Calu3 (cell line): ENCODE data around the gene FAM193A. TPM values are rescaled to one million over a fixed set of nuclear protein-coding genes. Genes with fewer than 3 reads are reported as not detected.
"Not testable (repeated sequence)": the region's sequence is repeated elsewhere in the genome, so short reads cannot be mapped to it uniquely, and the experiment has no call there.

Experiments used
- BruUV-seq: library from RNA; stranded (reverse); fragments of 400-500 nt; replicated peaks from 2 replicates; lab custom pipeline; 2021; lab: Mats Ljungman, UMichigan
- CTCF ChIA-PET: fragments of 300-600 bp; sonication (Branson Sonifier 250); formaldehyde crosslinking; loops from one replicate; lab custom pipeline; 2022; ENCODE audit warnings: antibody characterized with exemption; lab: Charles Lee
- DNase-seq: peaks from one replicate; pipeline ENCODE4 v3.0.0; 2022
- H3K27ac Mint-ChIP-seq: one replicate; pipeline ENCODE4 v1.8.0; 2022; ENCODE audit warnings: mixed read lengths; ENCODE audit not compliant: unreplicated experiment
- H3K27me3 Mint-ChIP-seq: one replicate; pipeline ENCODE4 v1.8.0; 2022; ENCODE audit warnings: mixed read lengths; ENCODE audit not compliant: unreplicated experiment
- H3K36me3 Mint-ChIP-seq: one replicate; pipeline ENCODE4 v1.8.0; 2022; ENCODE audit warnings: mild to moderate bottlenecking, moderate library complexity, mixed read lengths; ENCODE audit not compliant: insufficient read depth, unreplicated experiment
- H3K4me1 Mint-ChIP-seq: one replicate; pipeline ENCODE4 v1.8.0; 2022; ENCODE audit warnings: mild to moderate bottlenecking, low read depth, mixed read lengths; ENCODE audit not compliant: unreplicated experiment
- H3K4me3 Mint-ChIP-seq: one replicate; pipeline ENCODE4 v1.8.0; 2022; ENCODE audit warnings: mild to moderate bottlenecking, low read depth, moderate library complexity, mixed read lengths; ENCODE audit not compliant: unreplicated experiment
- H3K9me3 Mint-ChIP-seq: one replicate; pipeline ENCODE4 v1.8.0; 2022; ENCODE audit warnings: low read depth, mixed read lengths; ENCODE audit not compliant: unreplicated experiment
- CTCF ChIP-seq: fragments of 200-600 bp; IDR thresholded peaks from one replicate; pipeline ENCODE4 v1.8.0; 2022; ENCODE audit warnings: antibody characterized with exemption; ENCODE audit not compliant: unreplicated experiment
- intact Hi-C: fragments of 100-400 bp; cut with micrococcal nuclease; formaldehyde crosslinking; loops from one replicate; pipeline ENCODE4 v1.10.0; 2022; ENCODE audit not compliant: unreplicated experiment
- total RNA-seq: library from RNA; stranded (reverse); gene quantifications from 2 replicates; pipeline ENCODE4 v1.2.3, GENCODE V29; 2022

The FAM193A gene
- total RNA-seq, 1 experiment from 2014 or later = 20.0 TPM

GRCh38 chr4:2630556-2631273 is 94.3 kb downstream of the FAM193A start:
- intact Hi-C loops = no loop called here
- TF ChIP-seq CTCF = no peak
- H3K27me3 Mint-ChIP-seq = no peaks in the 10 kb centered on the region
- no TSS peak for BruUV-seq
- no peak for DNase-seq
- H3K36me3 Mint-ChIP-seq = peaks cover 4% of the 10 kb centered on the region
- no peak overlapping the region for H3K4me3 Mint-ChIP-seq
- CTCF ChIA-PET = no interaction called here
- H3K27ac Mint-ChIP-seq = no peak overlapping the region
- H3K9me3 Mint-ChIP-seq = no peaks in the 10 kb centered on the region
- H3K4me1 Mint-ChIP-seq = no peaks in the 10 kb centered on the region

GRCh38 chr4:2634014-2634413 is 97.6 kb downstream of the FAM193A start:
- Mint-ChIP-seq H3K4me1 (no peaks in the 10 kb centered on the region), H3K27ac (no peak overlapping the region), H3K4me3 (no peak overlapping the region), H3K9me3 (no peaks in the 10 kb centered on the region), H3K27me3 (no peaks in the 10 kb centered on the region), H3K36me3 (no peaks in the 10 kb centered on the region)
- CTCF ChIA-PET = no interaction called here
- TF ChIP-seq CTCF = no peak
- DNase-seq = no peak
- no TSS peak for BruUV-seq
- intact Hi-C loops = no loop called here

GRCh38 chr4:2636331-2636730 is 99.9 kb downstream of the FAM193A start:
- no TSS peak for BruUV-seq
- CTCF ChIA-PET = no interaction called here
- H3K27me3 Mint-ChIP-seq = no peaks in the 10 kb centered on the region
- H3K4me3 Mint-ChIP-seq = no peak overlapping the region
- H3K27ac Mint-ChIP-seq = no peak overlapping the region
- DNase-seq = no peak
- no peak for TF ChIP-seq CTCF
- no peaks in the 10 kb centered on the region for H3K4me1 Mint-ChIP-seq
- intact Hi-C loops = no loop called here
- H3K9me3 Mint-ChIP-seq = no peaks in the 10 kb centered on the region
- no peaks in the 10 kb centered on the region for H3K36me3 Mint-ChIP-seq

- intact Hi-C loops, H3K36me3 Mint-ChIP-seq, H3K9me3 Mint-ChIP-seq, H3K4me1 Mint-ChIP-seq, CTCF ChIA-PET, BruUV-seq, H3K27me3 Mint-ChIP-seq, DNase-seq, H3K4me3 Mint-ChIP-seq, H3K27ac Mint-ChIP-seq: not testable (repeated sequence)
These were observed 100.5 kb downstream of the FAM193A start for GRCh38 chr4:2636994-2637393.

GRCh38 chr4:2637956-2638552 is 101.6 kb downstream of the FAM193A start:
- DNase-seq = no peak
- intact Hi-C loops = no loop called here
- TF ChIP-seq CTCF = no peak
- Mint-ChIP-seq H3K27ac (no peak overlapping the region), H3K4me1 (no peaks in the 10 kb centered on the region), H3K36me3 (peaks cover 11% of the 10 kb centered on the region), H3K4me3 (no peak overlapping the region), H3K9me3 (no peaks in the 10 kb centered on the region), H3K27me3 (no peaks in the 10 kb centered on the region)
- no TSS peak for BruUV-seq
- CTCF ChIA-PET = interaction anchor here (0.5 kb wide), 1 partner anchor 82 kb away, joined by 3 read pairs; no protein-coding TSS in a partner anchor
